CD4-positive, alpha-beta T cell (primary cell): ENCODE measurements around the gene HNRNPA0. TPM values are rescaled to one million over a fixed set of nuclear protein-coding genes. Genes with fewer than 3 reads are reported as not detected.

Source experiments
- ATAC-seq: fragments of 200-7000 bp; cut with Tn5 transposase; one replicate; pipeline ENCODE4 v1.10.0; 2022; ENCODE audit warnings: mild to moderate bottlenecking; ENCODE audit not compliant: poor library complexity
- CTCF ChIA-PET: fragments of 350-600 bp; sonication (Branson Sonifier 250); formaldehyde crosslinking; loops from one replicate; lab custom pipeline; 2021; ENCODE audit warnings: antibody characterized with exemption, inconsistent platforms; lab: Charles Lee
- POLR2A ChIA-PET: fragments of 350-600 bp; sonication (Branson Sonifier 250); formaldehyde crosslinking; loops from one replicate; lab custom pipeline; 2021; ENCODE audit warnings: antibody characterized with exemption, inconsistent platforms; lab: Charles Lee
- DNase-seq, 14 experiments: peaks; one replicate each; pipeline ENCODE4 v3.0.0-alpha.2; 2013 to 2020; ENCODE audit warnings: mixed read lengths in 2 of 14
- H3K27ac ChIP-seq, 2 donors: one replicate each; pipeline versions ENCODE4 v1.5.1 to v1.7.0; 2013; ENCODE audit warnings: low read length in 2 of 2, low read depth in 1 of 2, mild to moderate bottlenecking in 1 of 2
- H3K27me3 ChIP-seq, 2 experiments: 1 replicate in 1 of 2; 2 replicates in 1 of 2; pipeline versions ENCODE4 v1.6.1 to v1.7.0; 2013; ENCODE audit warnings: low read length in 2 of 2, control low read depth in 1 of 2, mild to moderate bottlenecking in 1 of 2, moderate library complexity in 1 of 2; ENCODE audit not compliant: insufficient read depth in 2 of 2, control insufficient read depth in 1 of 2
- H3K36me3 ChIP-seq: one replicate; pipeline ENCODE4 v1.6.1; 2013; ENCODE audit warnings: low read length, control low read depth; ENCODE audit not compliant: insufficient read depth
- H3K4me1 ChIP-seq: one replicate; pipeline ENCODE4 v1.6.1; 2013; ENCODE audit warnings: low read length, control low read depth; ENCODE audit not compliant: insufficient read depth
- H3K4me3 ChIP-seq: one replicate; pipeline ENCODE4 v1.5.1; 2013; ENCODE audit warnings: mild to moderate bottlenecking, low read length, moderate library complexity
- H3K9me3 ChIP-seq, 2 experiments: 1 replicate in 1 of 2; 2 replicates in 1 of 2; pipeline versions ENCODE4 v1.6.1 to v1.7.0; 2013; ENCODE audit warnings: low read length in 2 of 2, mild to moderate bottlenecking in 2 of 2, control low read depth in 1 of 2, moderate library complexity in 1 of 2; ENCODE audit not compliant: control insufficient read depth in 1 of 2, insufficient read depth in 1 of 2
- H3K27ac Mint-ChIP-seq: one replicate; pipeline ENCODE4 v1.8.0; 2020; ENCODE audit warnings: mixed read lengths
- H3K27me3 Mint-ChIP-seq: one replicate; pipeline ENCODE4 v1.8.0; 2021; ENCODE audit warnings: mixed read lengths
- H3K36me3 Mint-ChIP-seq: one replicate; pipeline ENCODE4 v1.8.0; 2021; ENCODE audit warnings: low read depth, mixed read lengths
- H3K4me1 Mint-ChIP-seq: one replicate; pipeline ENCODE4 v1.8.0; 2021; ENCODE audit warnings: low read depth, mixed read lengths
- H3K4me3 Mint-ChIP-seq: one replicate; pipeline ENCODE4 v1.8.0; 2020; ENCODE audit warnings: mild to moderate bottlenecking, mixed read lengths
- H3K9me3 Mint-ChIP-seq: one replicate; pipeline ENCODE4 v1.8.0; 2020; ENCODE audit warnings: mixed read lengths
- CTCF ChIP-seq: fragments of 200-600 bp; IDR thresholded peaks from one replicate; pipeline ENCODE4 v1.8.0; 2022; ENCODE audit warnings: antibody characterized with exemption, mild to moderate bottlenecking
- intact Hi-C, 2 experiments: fragments of 100-400 bp; cut with DNase I in 1 of 2; cut with micrococcal nuclease in 1 of 2; formaldehyde crosslinking; loops; one replicate each; pipeline versions ENCODE4 v1.15.1 to v1.9.0; 2023 to 2025; cut with DNase I, micrococcal nuclease
- total RNA-seq, 174 experiments: library from RNA in 2 of 174; stranded (reverse) in 2 of 174; gene quantifications; one replicate each; pipeline ENCODE4 v1.2.3 and lab custom pipeline; 2021 to 2026

Gene HNRNPA0
- total RNA-seq, 2 experiments from 2014 or later: 52.7 to 53.2 TPM

- ChIA-PET POLR2A (no interaction called here), CTCF (no interaction called here)
- Mint-ChIP-seq H3K4me1 (peaks cover 6% of the 10 kb centered on the region), H3K4me3 (no peak overlapping the region), H3K27ac (no peak overlapping the region), H3K36me3 (peaks cover 15% of the 10 kb centered on the region), H3K9me3 (no peaks in the 10 kb centered on the region), H3K27me3 (no peaks in the 10 kb centered on the region)
- no peaks in the 10 kb centered on the region for H3K27me3 ChIP-seq
- no peaks in the 10 kb centered on the region for H3K9me3 ChIP-seq
- H3K4me3 ChIP-seq: no peak overlapping the region
- intact Hi-C loops: loop anchor here in 1 of 2 experiments (5.0 to 10.0 kb wide), 4 partner anchors 128 to 816 kb away; partner anchors contain the start of genes CDC23, CDC25C, FAM53C and HSPA9
- no peak for DNase-seq
- H3K27ac ChIP-seq: no peak overlapping the region
- ATAC-seq: no peak
- peaks cover 14% of the 10 kb centered on the region for H3K4me1 ChIP-seq
- no peaks in the 10 kb centered on the region for H3K36me3 ChIP-seq
- TF ChIP-seq CTCF: no peak
Measured at GRCh38 chr5:137758715-137759306, 4.6 kb upstream of the HNRNPA0 start.

GRCh38 chr5:137758121-137758520 lies 4.0 kb upstream of the HNRNPA0 start:
- no peak overlapping the region for H3K4me3 ChIP-seq
- DNase-seq: no peak
- H3K27ac ChIP-seq: no peak overlapping the region
- H3K4me1 ChIP-seq: peaks cover 19% of the 10 kb centered on the region
- Mint-ChIP-seq H3K9me3 (no peaks in the 10 kb centered on the region), H3K27me3 (no peaks in the 10 kb centered on the region), H3K36me3 (peaks cover 21% of the 10 kb centered on the region), H3K27ac (peak overlapping the region; percentile 36), H3K4me3 (no peak overlapping the region), H3K4me1 (peaks cover 6% of the 10 kb centered on the region)
- TF ChIP-seq CTCF: no peak
- ATAC-seq: no peak
- H3K9me3 ChIP-seq: no peaks in the 10 kb centered on the region
- H3K36me3 ChIP-seq: no peaks in the 10 kb centered on the region
- H3K27me3 ChIP-seq: no peaks in the 10 kb centered on the region
- POLR2A ChIA-PET: no interaction called here
- CTCF ChIA-PET: no interaction called here
- intact Hi-C loops: loop anchor here in 1 of 2 experiments (5.0 to 10.0 kb wide), 4 partner anchors 129 to 817 kb away; partner anchors contain the start of genes CDC23, CDC25C, FAM53C and HSPA9

GRCh38 chr5:137757634-137758033 lies 3.5 kb upstream of the HNRNPA0 start:
- H3K27ac Mint-ChIP-seq: peak overlapping the region; percentile 36
- no peak for ATAC-seq
- CTCF ChIA-PET: no interaction called here
- no peaks in the 10 kb centered on the region for H3K27me3 Mint-ChIP-seq
- H3K27ac ChIP-seq: no peak overlapping the region
- H3K4me3 Mint-ChIP-seq: no peak overlapping the region
- peaks cover 26% of the 10 kb centered on the region for H3K36me3 Mint-ChIP-seq
- TF ChIP-seq CTCF: no peak
- no peak overlapping the region for H3K4me3 ChIP-seq
- no peaks in the 10 kb centered on the region for H3K36me3 ChIP-seq
- H3K9me3 Mint-ChIP-seq: no peaks in the 10 kb centered on the region
- POLR2A ChIA-PET: no interaction called here
- no peaks in the 10 kb centered on the region for H3K27me3 ChIP-seq
- H3K4me1 Mint-ChIP-seq: peaks cover 10% of the 10 kb centered on the region
- H3K4me1 ChIP-seq: peaks cover 24% of the 10 kb centered on the region
- intact Hi-C loops: loop anchor here in 1 of 2 experiments (1.0 to 10.0 kb wide), 5 partner anchors 130 to 817 kb away; partner anchors contain the start of genes CDC23, CDC25C, FAM53C and HSPA9
- no peaks in the 10 kb centered on the region for H3K9me3 ChIP-seq
- DNase-seq: no peak
